Lower lobe of right lung (tissue), 2 donors: ENCODE results near the gene NOS1AP. TPM values are rescaled to one million over a fixed set of nuclear protein-coding genes. Genes with fewer than 3 reads are reported as not detected.

ENCODE experiments used
- ATAC-seq, 2 donors: fragments of 200-7000 bp; cut with Tn5 transposase; one replicate each; pipeline ENCODE4 v1.9.1; 2020 to 2022; ENCODE audit warnings: mild to moderate bottlenecking in 2 of 2, moderate library complexity in 2 of 2
- DNase-seq: peaks from one replicate; pipeline ENCODE4 v3.0.0-alpha.2; 2020
- H3K27ac ChIP-seq: fragments of 200-600 bp; one replicate; pipeline ENCODE4 v1.8.0; 2022
- H3K27me3 ChIP-seq: fragments of 200-600 bp; one replicate; pipeline ENCODE4 v1.8.0; 2022; ENCODE audit warnings: low read depth
- H3K36me3 ChIP-seq: fragments of 200-600 bp; one replicate; pipeline ENCODE4 v1.8.0; 2022; ENCODE audit warnings: mild to moderate bottlenecking
- H3K4me1 ChIP-seq: fragments of 200-600 bp; one replicate; pipeline ENCODE4 v1.8.0; 2022
- H3K4me3 ChIP-seq: fragments of 200-600 bp; one replicate; pipeline ENCODE4 v1.8.0; 2022; ENCODE audit warnings: mild to moderate bottlenecking
- H3K9me3 ChIP-seq: fragments of 200-600 bp; one replicate; pipeline ENCODE4 v1.8.0; 2022
- CTCF ChIP-seq: fragments of 200-600 bp; IDR thresholded peaks from one replicate; pipeline ENCODE4 v1.8.0; 2022; ENCODE audit warnings: antibody characterized with exemption, mild to moderate bottlenecking
- intact Hi-C: fragments of 100-400 bp; cut with DNase I; formaldehyde crosslinking; loops from one replicate; pipeline ENCODE4 v1.11.0; 2022
- total RNA-seq: library from RNA; stranded (reverse); fragmentation: NEBNext Ultra II Directional; extraction: Animal tissue kit (Norgen Biotek cat#: 25700); gene quantifications from one replicate; pipeline ENCODE4 v1.2.1, GENCODE V29; 2021
- donor health status: DM: no; HTN: yes; CAD: no; lungs with severe emphysema.

Gene NOS1AP
- total RNA-seq, 1 donor from 2014 or later, result 3.6 TPM

- H3K4me1 ChIP-seq, result peaks cover 11% of the 10 kb centered on the region
- intact Hi-C loops, result no loop called here
- H3K27me3 ChIP-seq, result peaks cover 6% of the 10 kb centered on the region
- no peak for DNase-seq
- H3K4me3 ChIP-seq, result no peak overlapping the region
- no peak overlapping the region for H3K27ac ChIP-seq
- H3K9me3 ChIP-seq, result no peaks in the 10 kb centered on the region
- H3K36me3 ChIP-seq, result no peaks in the 10 kb centered on the region
- no peak for TF ChIP-seq CTCF
- no peak for ATAC-seq
These were observed 3.2 kb downstream of the NOS1AP start for GRCh38 chr1:162072740-162073139.

GRCh38 chr1:162074276-162075005 lies 5.0 kb downstream of the NOS1AP start:
- Histone ChIP-seq H3K27me3 (peaks cover 6% of the 10 kb centered on the region), H3K9me3 (no peaks in the 10 kb centered on the region), H3K27ac (no peak overlapping the region), H3K4me3 (no peak overlapping the region), H3K4me1 (peaks cover 11% of the 10 kb centered on the region), H3K36me3 (no peaks in the 10 kb centered on the region)
- DNase-seq (no peak), ATAC-seq (no peak)
- intact Hi-C loops, result no loop called here
- TF ChIP-seq CTCF, result no peak

GRCh38 chr1:162075862-162076261 lies 6.4 kb downstream of the NOS1AP start:
- intact Hi-C loops, result no loop called here
- DNase-seq (no peak), ATAC-seq (no peak)
- Histone ChIP-seq H3K4me3 (no peak overlapping the region), H3K27ac (no peak overlapping the region), H3K4me1 (peaks cover 2% of the 10 kb centered on the region), H3K9me3 (no peaks in the 10 kb centered on the region), H3K27me3 (no peaks in the 10 kb centered on the region), H3K36me3 (no peaks in the 10 kb centered on the region)
- no peak for TF ChIP-seq CTCF

GRCh38 chr1:162077648-162078299 lies 8.3 kb downstream of the NOS1AP start:
- Histone ChIP-seq H3K27me3 (no peaks in the 10 kb centered on the region), H3K4me3 (no peak overlapping the region), H3K4me1 (no peaks in the 10 kb centered on the region), H3K27ac (no peak overlapping the region), H3K9me3 (no peaks in the 10 kb centered on the region), H3K36me3 (no peaks in the 10 kb centered on the region)
- no peak for ATAC-seq
- DNase-seq, result no peak
- no peak for TF ChIP-seq CTCF
- intact Hi-C loops, result no loop called here

GRCh38 chr1:162079030-162079429 lies 9.5 kb downstream of the NOS1AP start:
- H3K4me1 ChIP-seq, result no peaks in the 10 kb centered on the region
- TF ChIP-seq CTCF, result no peak
- intact Hi-C loops, result no loop called here

More at GRCh38 chr1:162079030-162079429, 9.5 kb downstream of the NOS1AP start:
- ATAC-seq, result no peak
- H3K36me3 ChIP-seq, result no peaks in the 10 kb centered on the region
- H3K27ac ChIP-seq, result no peak overlapping the region
- no peak overlapping the region for H3K4me3 ChIP-seq
- no peaks in the 10 kb centered on the region for H3K9me3 ChIP-seq
- no peak for DNase-seq
- no peaks in the 10 kb centered on the region for H3K27me3 ChIP-seq
